Neural crest cell (in vitro differentiated cells): Measurements from ENCODE around the gene BLOC1S5. TPM values are rescaled to one million over a fixed set of nuclear protein-coding genes. Genes with fewer than 3 reads are reported as not detected.

ENCODE experiments used
- DNase-seq: peaks from one replicate; pipeline ENCODE4 v3.0.0; 2021; ENCODE audit warnings: low read depth, mixed read lengths, low spot score
- H3K27ac Mint-ChIP-seq: one replicate; pipeline ENCODE4 v1.8.0; 2021; ENCODE audit warnings: mild to moderate bottlenecking, mixed read lengths; ENCODE audit not compliant: unreplicated experiment
- H3K27me3 Mint-ChIP-seq: 2 replicates; pipeline ENCODE4 v1.8.0; 2021; ENCODE audit warnings: low read depth, mild to moderate bottlenecking, mixed read lengths
- H3K36me3 Mint-ChIP-seq: 2 replicates; pipeline ENCODE4 v1.8.0; 2021; ENCODE audit warnings: low read depth, mild to moderate bottlenecking, mixed read lengths
- H3K4me1 Mint-ChIP-seq: 2 replicates; pipeline ENCODE4 v1.8.0; 2021; ENCODE audit warnings: mixed read lengths
- H3K4me3 Mint-ChIP-seq: one replicate; pipeline ENCODE4 v1.8.0; 2021; ENCODE audit warnings: mild to moderate bottlenecking, mixed read lengths
- H3K9me3 Mint-ChIP-seq: 2 replicates; pipeline ENCODE4 v1.8.0; 2021; ENCODE audit warnings: mixed read lengths
- CTCF ChIP-seq: fragments of 200-600 bp; sonication (generic); conservative IDR thresholded peaks from 2 replicates; pipeline ENCODE4 v1.5.0; 2021; ENCODE audit warnings: antibody characterized with exemption, mild to moderate bottlenecking
- total RNA-seq: library from RNA; stranded (reverse); gene quantifications from 2 replicates; pipeline ENCODE4 v1.2.1, GENCODE V29; 2021

The BLOC1S5 gene
- total RNA-seq, 1 donor from 2014 or later, result 21.9 TPM

GRCh38 chr6:8077991-8078390 lies 13.8 kb upstream of the BLOC1S5 start:
- Mint-ChIP-seq H3K4me3 (no peak overlapping the region), H3K27me3 (no peaks in the 10 kb centered on the region), H3K27ac (no peak overlapping the region), H3K36me3 (peaks cover 27% of the 10 kb centered on the region), H3K4me1 (no peaks in the 10 kb centered on the region), H3K9me3 (no peaks in the 10 kb centered on the region)
- no peak for DNase-seq
- no peak for TF ChIP-seq CTCF

- H3K4me3 Mint-ChIP-seq, result no peak overlapping the region
- H3K36me3 Mint-ChIP-seq, result peaks cover 25% of the 10 kb centered on the region
- no peak for DNase-seq
- no peaks in the 10 kb centered on the region for H3K4me1 Mint-ChIP-seq
- H3K9me3 Mint-ChIP-seq, result no peaks in the 10 kb centered on the region
- H3K27me3 Mint-ChIP-seq, result no peaks in the 10 kb centered on the region
- no peak for TF ChIP-seq CTCF
- H3K27ac Mint-ChIP-seq, result no peak overlapping the region
Measured at GRCh38 chr6:8075704-8076103, 11.5 kb upstream of the BLOC1S5 start.

- Mint-ChIP-seq H3K4me1 (no peaks in the 10 kb centered on the region), H3K27ac (no peak overlapping the region), H3K27me3 (no peaks in the 10 kb centered on the region), H3K4me3 (no peak overlapping the region), H3K36me3 (peaks cover 23% of the 10 kb centered on the region), H3K9me3 (no peaks in the 10 kb centered on the region)
- no peak for TF ChIP-seq CTCF
- no peak for DNase-seq
Measured at GRCh38 chr6:8075185-8075584, 11.0 kb upstream of the BLOC1S5 start.

GRCh38 chr6:8074213-8074612 lies 10.0 kb upstream of the BLOC1S5 start:
- H3K4me3 Mint-ChIP-seq, result no peak overlapping the region
- H3K27me3 Mint-ChIP-seq, result no peaks in the 10 kb centered on the region
- H3K4me1 Mint-ChIP-seq, result no peaks in the 10 kb centered on the region
- no peak for DNase-seq
- peaks cover 20% of the 10 kb centered on the region for H3K36me3 Mint-ChIP-seq
- no peak for TF ChIP-seq CTCF
- H3K9me3 Mint-ChIP-seq, result no peaks in the 10 kb centered on the region
- no peak overlapping the region for H3K27ac Mint-ChIP-seq

- no peak for TF ChIP-seq CTCF
- Mint-ChIP-seq H3K4me1 (no peaks in the 10 kb centered on the region), H3K4me3 (no peak overlapping the region), H3K36me3 (peaks cover 20% of the 10 kb centered on the region), H3K27ac (no peak overlapping the region), H3K27me3 (no peaks in the 10 kb centered on the region), H3K9me3 (no peaks in the 10 kb centered on the region)
- DNase-seq, result no peak
Measured at GRCh38 chr6:8073758-8074157, 9.6 kb upstream of the BLOC1S5 start.

GRCh38 chr6:8070718-8071117 lies 6.5 kb upstream of the BLOC1S5 start:
- Mint-ChIP-seq H3K27ac (no peak overlapping the region), H3K4me1 (no peaks in the 10 kb centered on the region), H3K36me3 (peaks cover 2% of the 10 kb centered on the region), H3K27me3 (no peaks in the 10 kb centered on the region), H3K9me3 (no peaks in the 10 kb centered on the region), H3K4me3 (no peak overlapping the region)
- DNase-seq, result no peak
- no peak for TF ChIP-seq CTCF
